Psoas muscle (tissue), 8 donors: ENCODE data around the gene GPR25. TPM values are rescaled to one million over a fixed set of nuclear protein-coding genes. Genes with fewer than 3 reads are reported as not detected.

ENCODE experiments used
- ATAC-seq, 4 donors: fragments of 200-7000 bp; cut with Tn5 transposase; one replicate each; pipeline ENCODE4 v1.9.1; 2020; ENCODE audit warnings: moderate library complexity in 3 of 4, mild to moderate bottlenecking in 2 of 4
- DNase-seq, 2 donors: peaks; one replicate each; pipeline ENCODE4 v3.0.0-alpha.2; 2020
- H3K27ac ChIP-seq: fragments of 200-600 bp; one replicate; pipeline ENCODE4 v1.8.0; 2022
- H3K27me3 ChIP-seq, 3 donors: fragments of 200-600 bp in 1 of 3; one replicate each; pipeline versions ENCODE4 v1.6.1 to v1.8.0; 2013 to 2022; ENCODE audit warnings: low read length in 2 of 3, mild to moderate bottlenecking in 2 of 3, moderate library complexity in 1 of 3; ENCODE audit not compliant: insufficient read depth in 3 of 3
- H3K36me3 ChIP-seq, 2 donors: fragments of 200-600 bp in 1 of 2; one replicate each; pipeline versions ENCODE4 v1.6.1 to v1.8.0; 2013 to 2022; ENCODE audit warnings: low read depth in 1 of 2, mild to moderate bottlenecking in 1 of 2, moderate library complexity in 1 of 2; ENCODE audit not compliant: insufficient read depth in 1 of 2
- H3K4me1 ChIP-seq: fragments of 200-600 bp; one replicate; pipeline ENCODE4 v1.8.0; 2022
- H3K4me3 ChIP-seq: fragments of 200-600 bp; one replicate; pipeline ENCODE4 v1.8.0; 2022; ENCODE audit warnings: mild to moderate bottlenecking
- H3K9me3 ChIP-seq: fragments of 200-600 bp; one replicate; pipeline ENCODE4 v1.8.0; 2022
- WGBS, 3 donors: extraction: QIAGEN DNeasy Blood & Tissue Kit; methylation state at CpG; one replicate each; pipeline versions ENCODE4 v1.1.6 to v1.1.7; 2013; 5-methylcytosine and 5-hydroxymethylcytosine counted together
- intact Hi-C, 2 donors: fragments of 100-400 bp; cut with DNase I; formaldehyde crosslinking; loops; one replicate each; pipeline versions ENCODE4 v1.11.0 to v1.14.2; 2022
- polyA plus RNA-seq, 3 donors: library from polyadenylated mRNA; stranded (reverse); fragments of 200-250 nt; gene quantifications; one replicate each; pipeline ENCODE4 v1.2.3, GENCODE V29; 2013
- total RNA-seq, 4 donors: library from RNA; stranded (reverse); fragmentation: NEBNext Ultra II Directional in 2 of 4; extraction: Animal tissue kit (Norgen Biotek cat#: 25700) in 2 of 4; gene quantifications; one replicate each; pipeline versions ENCODE4 v1.2.1 to v1.2.4, GENCODE V29; 2021 to 2023
- TF ChIP-seq, protein P1 (sequence below): fragments of 200-600 bp; IDR thresholded peaks from one replicate; pipeline ENCODE4 v1.8.0; 2022; ENCODE audit warnings: antibody characterized with exemption
- donor health status: healthy with polysubstance abuse.
- donor health status: DM: no; HTN: no; CAD: no; lungs with moderate emphysema.
- donor health status: Bipolar disorder and iron deficiency.
- donor health status: healthy.
- donor health status: DM: yes; HTN: yes; CAD: no.
- donor health status: DM: no; HTN: no; CAD: no.
- donor health status: DM: no; HTN: no; CAD: no.
- donor health status: DM: yes; HTN: yes; CAD: no.

The GPR25 gene
- total and polyA plus RNA-seq, 7 donors: not detected

DNA sequence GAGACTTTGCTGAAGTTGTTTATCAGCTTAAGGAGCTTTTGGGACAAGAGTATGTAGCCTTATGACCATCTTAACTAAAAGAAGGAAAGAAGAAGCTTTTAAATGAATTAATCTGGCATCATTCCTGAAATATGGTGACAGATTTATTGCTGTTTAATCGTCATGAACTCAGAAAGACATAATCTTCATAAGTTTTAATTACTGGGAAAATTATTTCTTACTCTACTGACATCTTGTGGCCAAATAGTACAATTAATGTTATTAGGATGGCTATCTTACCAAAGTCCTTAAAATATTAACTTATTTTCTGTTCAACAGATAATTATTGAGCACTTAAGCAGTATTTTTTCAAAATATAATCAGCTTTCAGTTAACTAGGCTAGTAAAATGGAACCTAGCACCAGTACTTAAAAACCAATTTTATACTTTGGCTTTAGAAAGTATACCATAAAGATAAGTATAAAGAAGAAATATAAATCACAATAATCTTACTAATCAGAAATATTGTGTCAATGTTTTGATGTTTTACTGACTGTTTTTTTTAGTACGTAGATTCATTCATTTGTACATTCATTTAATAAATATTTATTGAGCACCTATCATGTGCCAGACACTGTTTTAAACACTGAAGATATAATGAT, 34.7 kb upstream of the GPR25 start:
- intact Hi-C loops: loop anchor here in 1 of 2 donors (2.0 to 10.0 kb wide), 2 partner anchors 215 to 283 kb away; no protein-coding TSS in a partner anchor

DNA sequence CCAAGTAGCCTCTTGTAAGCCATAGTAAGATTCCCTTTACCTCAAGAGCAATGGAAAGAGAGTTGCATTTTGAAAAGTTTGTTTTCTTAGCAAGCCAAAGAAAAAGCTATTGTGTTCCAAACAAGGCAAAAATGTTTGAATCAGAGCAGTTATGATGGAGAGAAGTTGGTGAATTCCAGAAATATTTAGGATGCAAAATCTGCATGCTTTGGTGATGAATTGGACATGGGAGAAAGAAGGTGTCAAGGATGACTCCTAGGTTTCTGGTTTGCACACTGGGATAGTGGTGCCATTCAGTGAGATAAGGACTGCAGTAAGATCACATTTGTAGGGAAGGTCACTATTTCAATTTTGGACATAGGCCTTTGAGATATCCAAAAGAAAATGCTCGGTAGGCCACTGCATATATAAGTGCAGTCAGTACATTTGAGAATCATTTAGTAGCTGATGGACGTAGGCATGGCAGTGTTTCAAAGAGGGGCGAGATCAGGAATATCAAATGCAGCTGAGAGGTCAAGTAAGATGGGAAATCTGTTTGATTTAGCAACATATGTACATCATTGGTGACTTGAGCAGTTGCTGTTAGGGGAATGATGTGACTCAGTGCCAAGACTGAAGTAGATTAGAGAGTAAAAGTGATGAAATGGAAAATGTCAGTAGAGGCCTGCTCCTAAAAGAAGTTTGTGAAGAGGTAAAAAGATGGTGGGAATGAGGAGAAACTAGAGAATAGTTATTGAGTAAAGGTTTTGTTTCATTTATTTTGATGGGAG, 33.9 kb upstream of the GPR25 start:
- 83 to 84% (median 84%) methylated on average over 3 of the region's 3 CpGs for whole genome bisulfite sequencing, 3 donors
- TF ChIP-seq, protein P1, sequence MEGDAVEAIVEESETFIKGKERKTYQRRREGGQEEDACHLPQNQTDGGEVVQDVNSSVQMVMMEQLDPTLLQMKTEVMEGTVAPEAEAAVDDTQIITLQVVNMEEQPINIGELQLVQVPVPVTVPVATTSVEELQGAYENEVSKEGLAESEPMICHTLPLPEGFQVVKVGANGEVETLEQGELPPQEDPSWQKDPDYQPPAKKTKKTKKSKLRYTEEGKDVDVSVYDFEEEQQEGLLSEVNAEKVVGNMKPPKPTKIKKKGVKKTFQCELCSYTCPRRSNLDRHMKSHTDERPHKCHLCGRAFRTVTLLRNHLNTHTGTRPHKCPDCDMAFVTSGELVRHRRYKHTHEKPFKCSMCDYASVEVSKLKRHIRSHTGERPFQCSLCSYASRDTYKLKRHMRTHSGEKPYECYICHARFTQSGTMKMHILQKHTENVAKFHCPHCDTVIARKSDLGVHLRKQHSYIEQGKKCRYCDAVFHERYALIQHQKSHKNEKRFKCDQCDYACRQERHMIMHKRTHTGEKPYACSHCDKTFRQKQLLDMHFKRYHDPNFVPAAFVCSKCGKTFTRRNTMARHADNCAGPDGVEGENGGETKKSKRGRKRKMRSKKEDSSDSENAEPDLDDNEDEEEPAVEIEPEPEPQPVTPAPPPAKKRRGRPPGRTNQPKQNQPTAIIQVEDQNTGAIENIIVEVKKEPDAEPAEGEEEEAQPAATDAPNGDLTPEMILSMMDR: no peak
- no peak for DNase-seq
- peaks cover 0 to 21% of the 10 kb centered on the region in 2 donors for H3K36me3 ChIP-seq
- intact Hi-C loops: loop anchor here in 1 of 2 donors (10.0 kb wide), 1 partner anchor 284 kb away; no protein-coding TSS in a partner anchor
- no peak for ATAC-seq
- H3K4me1 ChIP-seq: no peaks in the 10 kb centered on the region
- peaks cover 4% of the 10 kb centered on the region for H3K9me3 ChIP-seq
- H3K27ac ChIP-seq: no peak overlapping the region
- H3K27me3 ChIP-seq: no peaks in the 10 kb centered on the region
- no peak overlapping the region for H3K4me3 ChIP-seq

More for the DNA sequence above, 34.7 kb upstream of the GPR25 start:
- Histone ChIP-seq H3K27ac (no peak overlapping the region), H3K27me3 (no peaks in the 10 kb centered on the region), H3K9me3 (peaks cover 4% of the 10 kb centered on the region), H3K4me3 (no peak overlapping the region), H3K4me1 (no peaks in the 10 kb centered on the region), H3K36me3 (peaks cover 3 to 17% of the 10 kb centered on the region in 2 donors)
- ATAC-seq (no peak), DNase-seq (no peak)
- WGBS, 3 donors: 47 to 50% (median 47%) methylated on average over 2 of the region's 2 CpGs
- TF ChIP-seq, protein P1: peak; percentile 51

DNA sequence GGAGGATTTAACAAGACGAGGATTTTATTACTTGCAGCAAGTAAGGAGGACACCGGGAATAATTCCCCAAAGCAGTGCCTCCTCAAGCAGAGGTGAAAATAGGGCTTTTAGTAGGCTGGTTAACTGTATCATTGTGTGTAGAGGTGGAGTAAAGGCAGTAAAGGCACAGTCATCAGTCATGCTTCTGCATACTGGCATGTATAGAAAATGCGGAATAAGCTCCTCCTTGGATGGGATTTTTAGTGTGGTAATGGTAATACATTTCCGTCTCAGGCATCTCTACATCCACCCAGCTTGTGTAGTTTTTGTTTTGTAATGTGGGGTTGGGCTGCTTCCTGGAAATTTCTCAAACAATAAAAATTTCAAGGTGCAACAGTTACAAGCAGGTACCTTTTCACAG, 27.4 kb upstream of the GPR25 start:
- WGBS, 3 donors: 89 to 97% (median 96%) methylated on average over 4 of the region's 4 CpGs
- intact Hi-C loops: no loop called here
- H3K36me3 ChIP-seq: peaks cover 8 to 80% of the 10 kb centered on the region in 2 donors

DNA sequence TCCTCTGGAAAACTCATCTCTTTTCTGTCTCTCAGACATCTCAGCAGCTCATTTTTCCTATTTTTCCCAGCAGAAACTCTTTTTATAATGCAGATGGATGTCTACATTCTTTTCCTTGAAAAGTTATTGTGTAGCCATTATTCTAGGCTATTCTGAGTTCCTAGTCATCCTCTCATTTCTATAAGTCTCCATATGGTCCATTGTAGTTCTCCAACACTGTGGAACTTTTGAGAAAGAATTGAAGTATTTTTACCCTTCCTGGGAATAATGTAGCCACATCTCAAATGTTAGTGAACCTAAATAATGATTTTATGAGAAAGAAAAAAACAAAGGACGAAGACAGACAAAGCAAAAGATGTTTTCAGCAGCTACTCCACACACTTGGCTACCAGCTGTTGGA, 26.4 kb upstream of the GPR25 start:
- WGBS, 3 donors: 93 to 97% (median 97%) methylated on average over 1 of the region's 1 CpG
- Histone ChIP-seq H3K4me1 (no peaks in the 10 kb centered on the region), H3K36me3 (peaks cover 8 to 90% of the 10 kb centered on the region in 2 donors), H3K27me3 (no peaks in the 10 kb centered on the region), H3K9me3 (no peaks in the 10 kb centered on the region), H3K27ac (no peak overlapping the region), H3K4me3 (no peak overlapping the region)
- DNase-seq (no peak), ATAC-seq (no peak)
- intact Hi-C loops: no loop called here
- TF ChIP-seq, protein P1: no peak

More for the DNA sequence above, 27.4 kb upstream of the GPR25 start:
- TF ChIP-seq, protein P1: no peak
- H3K4me1 ChIP-seq: no peaks in the 10 kb centered on the region
- no peak overlapping the region for H3K27ac ChIP-seq
- H3K9me3 ChIP-seq: no peaks in the 10 kb centered on the region
- no peaks in the 10 kb centered on the region for H3K27me3 ChIP-seq
- ATAC-seq: no peak
- H3K4me3 ChIP-seq: no peak overlapping the region
- no peak for DNase-seq
